ENCODE results near the gene DYRK3.

Gene DYRK3

GRCh38 chr1:206661161-206661820, 26.0 kb downstream of the DYRK3 start:
- no peak for DNase-seq (ENCODE audit: low read depth)
- no peak for TF ChIP-seq CTCF (IDR thresholded peaks at IDR 0.05; ENCODE audit: insufficient read depth, low read depth, low read length, missing control alignments)
- no peak overlapping the region for H3K4me3 ChIP-seq (ENCODE audit: low read length)

GRCh38 chr1:206662396-206663092, 27.2 kb downstream of the DYRK3 start:
- no peak for TF ChIP-seq CTCF (IDR thresholded peaks at IDR 0.05; ENCODE audit: insufficient read depth, low read depth, low read length, missing control alignments)
- DNase-seq (ENCODE audit: low read depth), result peak; percentile 54
- no peak overlapping the region for H3K4me3 ChIP-seq (ENCODE audit: low read length)

- no peak overlapping the region for H3K4me3 ChIP-seq (ENCODE audit: low read length)
- no peak for TF ChIP-seq CTCF (IDR thresholded peaks at IDR 0.05; ENCODE audit: insufficient read depth, low read depth, low read length, missing control alignments)
- no peak for DNase-seq (ENCODE audit: low read depth)
Observed at GRCh38 chr1:206663362-206663761, 28.0 kb downstream of the DYRK3 start.

GRCh38 chr1:206663832-206664652, 28.7 kb downstream of the DYRK3 start:
- peak; percentile 66 for DNase-seq (ENCODE audit: low read depth)
- peak; percentile 72 for TF ChIP-seq CTCF (IDR thresholded peaks at IDR 0.05; ENCODE audit: insufficient read depth, low read depth, low read length, missing control alignments)
- no peak overlapping the region for H3K4me3 ChIP-seq (ENCODE audit: low read length)

- TF ChIP-seq CTCF (IDR thresholded peaks at IDR 0.05; ENCODE audit: insufficient read depth, low read depth, low read length, missing control alignments), result no peak
- DNase-seq (ENCODE audit: low read depth), result no peak
- no peak overlapping the region for H3K4me3 ChIP-seq (ENCODE audit: low read length)
Observed at GRCh38 chr1:206664740-206665139, 29.4 kb downstream of the DYRK3 start.

GRCh38 chr1:206666031-206666561, 30.8 kb downstream of the DYRK3 start:
- no peak for TF ChIP-seq CTCF (IDR thresholded peaks at IDR 0.05; ENCODE audit: insufficient read depth, low read depth, low read length, missing control alignments)
- H3K4me3 ChIP-seq (ENCODE audit: low read length), result no peak overlapping the region
- DNase-seq (ENCODE audit: low read depth), result no peak

Measured in epithelial cell of esophagus (primary cell).